ENCODE data around the gene LDLRAD3.

DNA sequence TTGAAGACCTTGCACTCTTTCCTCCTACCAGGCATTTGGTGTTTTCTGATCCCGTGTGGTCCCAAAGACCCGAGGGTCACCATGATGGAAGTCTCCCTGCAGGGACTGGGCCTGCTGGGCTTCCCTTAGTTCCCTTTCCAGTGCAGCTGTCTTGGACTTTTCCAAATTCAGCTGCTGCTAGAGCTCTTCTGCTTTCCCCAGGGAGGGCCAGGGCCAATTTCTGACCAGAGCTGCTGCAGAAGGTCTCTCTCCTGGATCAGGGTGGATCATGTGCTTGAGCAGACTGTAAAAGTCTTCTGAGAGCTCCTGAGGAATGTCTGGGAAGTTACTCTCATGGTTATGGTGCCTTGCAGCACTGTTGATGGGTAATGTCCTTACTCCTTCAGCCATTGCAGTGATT lies 23.2 kb downstream of the LDLRAD3 start:
- TF ChIP-seq, protein P1, sequence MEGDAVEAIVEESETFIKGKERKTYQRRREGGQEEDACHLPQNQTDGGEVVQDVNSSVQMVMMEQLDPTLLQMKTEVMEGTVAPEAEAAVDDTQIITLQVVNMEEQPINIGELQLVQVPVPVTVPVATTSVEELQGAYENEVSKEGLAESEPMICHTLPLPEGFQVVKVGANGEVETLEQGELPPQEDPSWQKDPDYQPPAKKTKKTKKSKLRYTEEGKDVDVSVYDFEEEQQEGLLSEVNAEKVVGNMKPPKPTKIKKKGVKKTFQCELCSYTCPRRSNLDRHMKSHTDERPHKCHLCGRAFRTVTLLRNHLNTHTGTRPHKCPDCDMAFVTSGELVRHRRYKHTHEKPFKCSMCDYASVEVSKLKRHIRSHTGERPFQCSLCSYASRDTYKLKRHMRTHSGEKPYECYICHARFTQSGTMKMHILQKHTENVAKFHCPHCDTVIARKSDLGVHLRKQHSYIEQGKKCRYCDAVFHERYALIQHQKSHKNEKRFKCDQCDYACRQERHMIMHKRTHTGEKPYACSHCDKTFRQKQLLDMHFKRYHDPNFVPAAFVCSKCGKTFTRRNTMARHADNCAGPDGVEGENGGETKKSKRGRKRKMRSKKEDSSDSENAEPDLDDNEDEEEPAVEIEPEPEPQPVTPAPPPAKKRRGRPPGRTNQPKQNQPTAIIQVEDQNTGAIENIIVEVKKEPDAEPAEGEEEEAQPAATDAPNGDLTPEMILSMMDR (conservative IDR thresholded peaks at IDR 0.05; ENCODE audit: low read depth, low read length), result no peak
- no peak for TF ChIP-seq EZH2 (IDR thresholded peaks at IDR 0.05; ENCODE audit: low read length, unreplicated experiment)

All from PC-3 (cell line).